Fibroblast of lung (primary cell): ENCODE measurements around the gene TP73. TPM values are rescaled to one million over a fixed set of nuclear protein-coding genes. Genes with fewer than 3 reads are reported as not detected.
"Not testable (repeated sequence)": the region's sequence is repeated elsewhere in the genome, so short reads cannot be mapped to it uniquely, and the experiment has no call there.

ENCODE experiments used
- DNase-seq, 2 donors: peaks; one replicate each; pipeline versions ENCODE4 v3.0.0 to v3.0.0-alpha.2; 2010; ENCODE audit warnings: low read depth in 2 of 2
- H2AFZ ChIP-seq: 2 replicates; pipeline ENCODE4 v1.5.1; 2012; ENCODE audit warnings: low read length, control low read depth, inconsistent platforms
- H3K27ac ChIP-seq: 2 replicates; pipeline ENCODE4 v1.5.1; 2011; ENCODE audit warnings: low read length, control low read depth; ENCODE audit not compliant: insufficient read depth
- H3K27me3 ChIP-seq: 2 replicates; pipeline ENCODE4 v1.5.1; 2011; ENCODE audit warnings: mild to moderate bottlenecking, low read length; ENCODE audit not compliant: control insufficient read depth, insufficient read depth
- H3K36me3 ChIP-seq: 2 replicates; pipeline ENCODE4 v1.5.1; 2011; ENCODE audit warnings: low read length; ENCODE audit not compliant: control insufficient read depth, insufficient read depth
- H3K4me1 ChIP-seq: 2 replicates; pipeline ENCODE4 v1.5.1; 2011; ENCODE audit warnings: low read length; ENCODE audit not compliant: control insufficient read depth, insufficient read depth; ENCODE audit errors: extremely low read depth
- H3K4me2 ChIP-seq: 2 replicates; pipeline ENCODE4 v1.5.1; 2011; ENCODE audit warnings: low read length, control low read depth; ENCODE audit not compliant: insufficient read depth; ENCODE audit errors: extremely low read depth
- H3K4me3 ChIP-seq, 4 experiments: fragments of 200-600 bp in 1 of 4; sonication (generic) in 1 of 4; replicated peaks in 1 of 4; 2 replicates each; pipeline ENCODE4 v1.5.1; 2011 to 2016; ENCODE audit warnings: low read length in 4 of 4, low read depth in 3 of 4, mild to moderate bottlenecking in 3 of 4, control low read depth in 2 of 4, inconsistent platforms in 1 of 4, mixed read lengths in 1 of 4; ENCODE audit not compliant: insufficient read depth in 1 of 4; ENCODE audit errors: control extremely low read depth in 1 of 4
- H3K79me2 ChIP-seq: 2 replicates; pipeline ENCODE4 v1.5.1; 2012; ENCODE audit warnings: mild to moderate bottlenecking, low read length, inconsistent platforms; ENCODE audit not compliant: control insufficient read depth, insufficient read depth
- H3K9ac ChIP-seq: 2 replicates; pipeline ENCODE4 v1.5.1; 2011; ENCODE audit warnings: mild to moderate bottlenecking, low read length, control low read depth; ENCODE audit not compliant: insufficient read depth
- H3K9me3 ChIP-seq: 2 replicates; pipeline ENCODE4 v1.5.1; 2012; ENCODE audit warnings: low read depth, low read length; ENCODE audit not compliant: control insufficient read depth, insufficient read depth
- H4K20me1 ChIP-seq: 2 replicates; pipeline ENCODE4 v1.5.1; 2011; ENCODE audit warnings: low read length; ENCODE audit not compliant: control insufficient read depth, insufficient read depth; ENCODE audit errors: extremely low read depth
- EZH2 ChIP-seq: IDR thresholded peaks from 2 replicates; pipeline ENCODE4 v1.5.1; 2012; ENCODE audit warnings: low read length, control low read depth, mild to moderate bottlenecking; ENCODE audit errors: missing control alignments
- polyA plus RNA-seq, 2 donors: library from polyadenylated mRNA; depleted of rRNA in 1 of 2; stranded (reverse) in 1 of 2; unstranded in 1 of 2; fragments of >200 nt; gene quantifications; 2 replicates each; pipeline ENCODE4 v1.2.1, GENCODE V29; 2011 to 2012; ENCODE audit warnings: missing spikeins in 1 of 2
- total RNA-seq: library from RNA; depleted of rRNA; stranded (reverse); fragments of >200 nt; gene quantifications from 2 replicates; pipeline ENCODE4 v1.2.1, GENCODE V29; 2014
- TF ChIP-seq, protein P1 (sequence below), 2 donors: IDR thresholded peaks in 1 of 2; conservative IDR thresholded peaks in 1 of 2; 1 replicate in 1 of 2; 2 replicates in 1 of 2; pipeline ENCODE4 v1.5.1; 2011 to 2012; ENCODE audit warnings: low read length in 2 of 2, control low read depth in 1 of 2, inconsistent platforms in 1 of 2, low read depth in 1 of 2, mild to moderate bottlenecking in 1 of 2

Gene TP73
- total and polyA plus RNA-seq, 2 donors (not counting 1 experiment from before 2014, with no cell fraction given): not detected

DNA sequence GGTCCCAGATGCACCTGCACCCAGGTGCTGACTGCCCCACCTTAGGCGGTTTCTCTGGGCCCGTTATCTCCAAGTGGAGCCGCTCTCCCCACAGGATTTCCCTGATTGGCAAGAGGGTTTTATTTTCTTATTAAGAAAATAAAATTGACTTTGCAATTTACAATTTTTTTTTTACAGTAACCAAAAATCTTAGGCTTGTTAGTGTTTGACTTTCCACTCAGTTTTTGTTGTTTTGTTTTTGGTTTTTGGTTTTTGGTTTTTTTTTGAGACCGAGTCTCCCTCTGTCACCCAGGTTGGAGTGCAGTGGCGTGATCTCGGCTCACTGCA, 95.2 kb downstream of the TP73 start:
- Histone ChIP-seq H2AFZ (peak overlapping the region; percentile 64), H3K36me3 (peaks cover 3% of the 10 kb centered on the region), H3K9me3 (no peaks in the 10 kb centered on the region), H4K20me1 (no peaks in the 10 kb centered on the region), H3K27ac (no peak overlapping the region), H3K9ac (peak overlapping the region; percentile 62), H3K79me2 (no peaks in the 10 kb centered on the region), H3K4me2 (peak overlapping the region; percentile 82), H3K4me1 (peaks cover 4% of the 10 kb centered on the region), H3K4me3 (peak overlapping the region; percentile 54 to 74 (median 64)), H3K27me3 (no peaks in the 10 kb centered on the region)
- no peak for TF ChIP-seq EZH2
- TF ChIP-seq, protein P1, sequence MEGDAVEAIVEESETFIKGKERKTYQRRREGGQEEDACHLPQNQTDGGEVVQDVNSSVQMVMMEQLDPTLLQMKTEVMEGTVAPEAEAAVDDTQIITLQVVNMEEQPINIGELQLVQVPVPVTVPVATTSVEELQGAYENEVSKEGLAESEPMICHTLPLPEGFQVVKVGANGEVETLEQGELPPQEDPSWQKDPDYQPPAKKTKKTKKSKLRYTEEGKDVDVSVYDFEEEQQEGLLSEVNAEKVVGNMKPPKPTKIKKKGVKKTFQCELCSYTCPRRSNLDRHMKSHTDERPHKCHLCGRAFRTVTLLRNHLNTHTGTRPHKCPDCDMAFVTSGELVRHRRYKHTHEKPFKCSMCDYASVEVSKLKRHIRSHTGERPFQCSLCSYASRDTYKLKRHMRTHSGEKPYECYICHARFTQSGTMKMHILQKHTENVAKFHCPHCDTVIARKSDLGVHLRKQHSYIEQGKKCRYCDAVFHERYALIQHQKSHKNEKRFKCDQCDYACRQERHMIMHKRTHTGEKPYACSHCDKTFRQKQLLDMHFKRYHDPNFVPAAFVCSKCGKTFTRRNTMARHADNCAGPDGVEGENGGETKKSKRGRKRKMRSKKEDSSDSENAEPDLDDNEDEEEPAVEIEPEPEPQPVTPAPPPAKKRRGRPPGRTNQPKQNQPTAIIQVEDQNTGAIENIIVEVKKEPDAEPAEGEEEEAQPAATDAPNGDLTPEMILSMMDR (conservative IDR thresholded peaks at IDR 0.05 in 1 of 2, IDR thresholded peaks at IDR 0.05 in 1 of 2; ENCODE audit: low read depth in 1 of 2, low read length in 2 of 2): no peak
- no peak for DNase-seq

DNA sequence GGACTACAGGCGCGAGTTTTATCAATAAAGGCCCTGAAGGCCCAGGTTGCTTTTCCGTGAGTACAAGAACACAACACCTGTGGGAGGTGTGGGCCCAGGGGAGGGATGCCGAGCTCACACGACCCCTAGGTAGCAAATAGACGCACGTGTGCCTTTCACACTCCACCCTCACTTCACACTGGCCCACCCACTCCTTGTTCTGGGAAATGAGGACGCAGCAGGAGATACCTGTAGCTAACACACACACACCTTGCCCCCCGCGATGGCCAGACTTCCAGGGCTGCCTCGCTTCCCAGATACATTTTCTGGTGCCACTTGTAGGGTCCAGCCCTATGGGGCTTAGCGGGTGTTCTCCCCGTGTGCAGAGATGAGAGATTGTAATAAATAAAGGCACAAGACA, 95.6 kb downstream of the TP73 start:
- H3K27me3 ChIP-seq: no peaks in the 10 kb centered on the region
- H3K4me3 ChIP-seq: peak overlapping the region; percentile 54 to 74 (median 64)
- H3K9me3 ChIP-seq: no peaks in the 10 kb centered on the region
- no peaks in the 10 kb centered on the region for H4K20me1 ChIP-seq
- DNase-seq: no peak
- H3K36me3 ChIP-seq: no peaks in the 10 kb centered on the region
- H2AFZ ChIP-seq: peak overlapping the region; percentile 53
- no peak overlapping the region for H3K27ac ChIP-seq
- H3K4me1 ChIP-seq: peaks cover 4% of the 10 kb centered on the region
- H3K4me2 ChIP-seq: peak overlapping the region; percentile 82
- TF ChIP-seq, protein P1 (conservative IDR thresholded peaks at IDR 0.05 in 1 of 2, IDR thresholded peaks at IDR 0.05 in 1 of 2; ENCODE audit: low read depth in 1 of 2, low read length in 2 of 2): no peak
- no peak for TF ChIP-seq EZH2
- no peak overlapping the region for H3K9ac ChIP-seq
- no peaks in the 10 kb centered on the region for H3K79me2 ChIP-seq

DNA sequence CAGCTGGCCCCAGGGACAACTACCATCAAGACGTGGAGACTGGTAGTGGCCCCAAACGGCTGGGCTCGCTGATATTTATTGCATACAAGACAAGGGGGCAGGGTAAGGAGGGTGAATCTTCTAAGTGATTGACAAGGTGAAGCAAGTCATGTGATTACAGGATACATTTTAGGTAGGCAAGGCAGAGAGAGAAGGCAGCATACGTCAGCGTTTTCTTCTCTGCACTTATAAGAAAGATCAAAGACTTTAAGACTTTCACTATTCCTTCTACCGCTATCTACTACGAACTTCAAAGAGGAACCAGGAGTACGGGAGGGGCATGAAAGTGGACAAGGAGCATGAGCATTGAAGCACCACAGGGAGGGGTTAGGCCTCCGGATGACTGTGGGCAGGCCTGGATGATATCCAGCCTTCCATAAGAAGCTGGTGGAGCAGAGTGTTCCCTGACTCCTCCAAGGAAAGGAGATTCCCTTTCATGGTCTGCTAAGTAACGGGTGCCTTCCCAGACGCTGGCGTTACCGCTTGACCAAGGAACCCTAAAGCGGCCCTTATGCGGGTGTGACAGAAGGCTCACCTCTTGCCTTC, 96.1 kb downstream of the TP73 start:
- not testable (repeated sequence) for H3K9ac ChIP-seq, H2AFZ ChIP-seq, H3K36me3 ChIP-seq, H3K4me2 ChIP-seq, H3K27me3 ChIP-seq, H3K9me3 ChIP-seq, H3K79me2 ChIP-seq, H3K27ac ChIP-seq, H3K4me1 ChIP-seq, DNase-seq, H3K4me3 ChIP-seq, H4K20me1 ChIP-seq
